ENCODE measurements around the gene FAM221B. TPM values are rescaled to one million over a fixed set of nuclear protein-coding genes. Genes with fewer than 3 reads are reported as not detected.

Gene FAM221B
- total RNA-seq: not detected

GRCh38 chr9:35828716-35829083, at the start of gene FAM221B:
FAM221B (minus strand) TSS chr9:35828732; CDS start chr9:35826161, 2,571 bp downstream.

GRCh38 chr9:35870351-35870923, 41.9 kb upstream of the FAM221B start, which contains the start of gene OR13J1:
OR13J1 (minus strand) TSS chr9:35870401; CDS start chr9:35870401, 0 bp downstream.

GRCh38 chr9:35829084-35829763, 692 bp upstream of the FAM221B start, which contains the start of gene TMEM8B:
TMEM8B (plus strand) TSS chr9:35829228; CDS start chr9:35829448, 220 bp downstream.

GRCh38 chr9:35814841-35815543, 13.5 kb downstream of the FAM221B start, which contains the start of gene HINT2:
HINT2 (minus strand) TSS chr9:35815042; CDS start chr9:35814979, 63 bp downstream.

GRCh38 chr9:35812025-35812602, 16.4 kb downstream of the FAM221B start, which contains the start of gene SPAG8:
SPAG8 (minus strand) TSS chr9:35812262; CDS start chr9:35812147, 115 bp downstream.

GRCh38 chr9:35791297-35791921, 37.1 kb downstream of the FAM221B start, which contains the start of gene NPR2:
NPR2 (plus strand) TSS chr9:35791591; CDS start chr9:35792409, 818 bp downstream.

Small RNA genes lying within 50 kb of the gene (small RNA-seq; reads per million reads assigned to genes)
- gene HINT2 (ENCODE audit: low replicate concordance): not detected

Other genes starting within 250 kb of the FAM221B start
- 16.7 TPM for gene TESK1, start 223.5 kb downstream of the FAM221B start, total RNA-seq
- 3.3 TPM for gene CD72, start 210.3 kb downstream of the FAM221B start, total RNA-seq
- 0.41 TPM for gene SIT1, start 177.8 kb downstream of the FAM221B start, total RNA-seq
- 36,863 TPM for gene RMRP, start 170.7 kb downstream of the FAM221B start, total RNA-seq
- 18.1 TPM for gene CCDC107, start 170.4 kb downstream of the FAM221B start, total RNA-seq
- gene ARHGEF39, start 163.5 kb downstream of the FAM221B start, total RNA-seq: 2.9 TPM
- 0.70 TPM for gene CA9, start 154.8 kb downstream of the FAM221B start, total RNA-seq
- gene TPM2, start 138.8 kb downstream of the FAM221B start, total RNA-seq: 665 TPM
- 254 TPM for gene TLN1, start 96.5 kb downstream of the FAM221B start, total RNA-seq
- 25.6 TPM for gene CREB3, start 96.1 kb downstream of the FAM221B start, total RNA-seq
- gene GBA2, start 79.5 kb downstream of the FAM221B start, total RNA-seq: 56.9 TPM
- 17.8 TPM for gene RGP1, start 79.4 kb downstream of the FAM221B start, total RNA-seq
- not detected for gene MSMP, start 74.5 kb downstream of the FAM221B start, total RNA-seq
- gene NPR2, start 37.1 kb downstream of the FAM221B start, total RNA-seq: 15.1 TPM
- 2.6 TPM for gene SPAG8, start 16.5 kb downstream of the FAM221B start, total RNA-seq
- 28.6 TPM for gene HINT2, start 13.7 kb downstream of the FAM221B start, total RNA-seq
- gene TMEM8B, start 496 bp upstream of the FAM221B start, total RNA-seq: 18.6 TPM
- gene OR13J1, start 41.7 kb upstream of the FAM221B start, total RNA-seq: not detected
- gene HRCT1, start 77.5 kb upstream of the FAM221B start, total RNA-seq: not detected
- gene SPAAR, start 80.8 kb upstream of the FAM221B start, total RNA-seq: 1.8 TPM
- gene OR2S2, start 129.4 kb upstream of the FAM221B start, total RNA-seq: not detected
- gene RECK, start 208.2 kb upstream of the FAM221B start, total RNA-seq: 17.9 TPM

All from metanephros (tissue), 2 donors.